Medulla oblongata (tissue), 1 donor: ENCODE data around the gene NOL8.
A peak's percentile ranks its signal among the peaks of the same experiment; 100 is the strongest.

ENCODE experiments used
- DNase-seq: peaks from one replicate; pipeline ENCODE4 v3.0.0-alpha.2; 2015; ENCODE audit errors: extremely low spot score

The NOL8 gene

DNA sequence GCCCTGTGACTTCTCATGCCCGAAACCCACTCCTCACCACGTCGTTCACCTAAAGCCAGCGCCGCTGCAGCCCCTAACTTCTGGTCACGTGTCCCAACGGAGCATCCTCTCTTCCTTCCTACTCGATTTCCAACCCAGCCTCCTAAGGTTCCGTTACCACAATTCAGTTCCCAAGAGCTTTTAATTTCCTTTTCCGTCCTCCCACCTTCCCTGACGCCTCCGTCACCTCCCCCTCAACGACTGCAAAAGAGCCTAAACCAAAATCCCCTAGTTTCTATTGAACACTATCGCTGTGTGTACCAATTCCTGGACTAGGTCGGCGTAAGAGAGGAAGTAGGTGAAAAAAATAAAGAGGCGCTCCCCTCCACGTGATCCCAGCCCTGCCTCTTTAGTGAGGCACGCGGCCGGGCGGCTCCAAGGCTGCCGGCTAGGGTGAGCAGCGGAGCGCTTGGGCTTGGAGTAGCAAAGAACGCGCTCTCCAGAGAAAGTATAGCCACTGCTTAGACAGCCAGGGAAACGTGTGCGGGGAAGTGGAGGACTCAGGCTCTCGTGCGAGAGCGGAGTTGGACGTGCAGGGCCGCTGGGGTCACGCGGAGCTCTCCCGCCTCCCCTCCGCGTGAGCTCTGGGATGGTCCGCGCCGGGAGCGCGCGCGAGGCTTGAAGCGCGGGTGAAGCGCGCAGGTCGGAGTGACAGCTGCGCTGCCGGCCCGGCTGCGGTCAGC is at the start of gene NOL8, which contains the start of gene CENPP:
NOL8 (minus strand) TSS at position 82 of the 722 bp plus-strand sequence. CDS start 1,189 bp downstream, outside the sequence.
CENPP (plus strand) TSS at position 685 of the 722 bp plus-strand sequence.
- peak; percentile 94 for DNase-seq

DNA sequence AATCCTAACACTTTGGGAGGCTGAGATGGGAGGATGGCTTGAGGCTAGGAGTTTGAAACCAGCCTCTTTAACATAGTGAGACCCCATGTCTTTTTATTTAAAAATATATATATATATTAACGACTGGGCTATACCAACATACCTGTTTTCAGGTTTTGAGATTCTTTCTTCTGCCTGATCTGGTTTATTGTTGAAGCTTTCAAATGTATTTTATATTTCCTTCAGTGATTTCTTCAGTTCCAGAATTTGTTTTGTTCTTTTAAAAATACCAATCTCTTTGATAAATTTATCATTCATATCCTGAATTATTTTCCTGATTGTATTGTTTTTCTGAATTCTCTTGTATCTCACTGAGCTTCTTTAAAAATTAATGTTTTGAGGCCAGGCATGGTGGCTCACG is 48.0 kb upstream of the NOL8 start:
- no peak for DNase-seq

DNA sequence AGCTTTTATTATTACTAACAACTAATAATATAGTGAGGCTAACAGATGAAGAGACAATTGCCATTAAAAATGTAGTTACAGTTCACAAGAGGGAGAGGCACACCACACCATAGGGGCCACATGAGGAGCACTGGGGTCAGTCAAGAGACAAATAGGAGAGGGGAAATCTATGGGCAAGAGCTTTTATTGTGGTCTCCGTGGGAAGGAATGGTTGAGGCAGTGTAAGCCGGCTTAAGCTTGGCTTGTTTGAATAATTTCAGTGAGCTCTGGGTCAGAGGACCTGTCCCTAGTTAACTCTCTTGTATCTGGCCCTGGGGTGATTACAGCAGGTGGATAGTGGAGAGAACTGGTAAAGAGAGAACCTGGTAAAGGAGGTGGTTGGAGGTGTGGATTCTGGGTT is 43.9 kb upstream of the NOL8 start:
- DNase-seq, result no peak

DNA sequence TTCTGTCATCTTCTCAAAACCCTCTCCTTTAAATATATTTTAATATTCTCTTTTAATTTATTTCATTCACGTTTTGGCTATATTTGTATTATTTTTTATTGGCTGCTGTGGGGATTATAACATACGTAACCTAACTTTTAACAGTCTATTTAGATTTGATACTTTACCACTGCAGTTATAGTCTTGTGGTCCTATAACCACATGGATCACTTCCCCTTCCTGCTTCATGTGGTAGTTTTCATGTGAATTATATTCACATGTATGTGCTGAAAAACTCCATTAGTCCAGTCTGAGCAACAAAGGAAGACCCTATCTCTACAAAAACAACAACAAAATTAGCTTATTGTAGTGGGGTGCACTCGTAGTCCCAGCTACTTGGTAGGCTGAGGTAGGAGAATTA is 34.9 kb upstream of the NOL8 start:
- no peak for DNase-seq

DNA sequence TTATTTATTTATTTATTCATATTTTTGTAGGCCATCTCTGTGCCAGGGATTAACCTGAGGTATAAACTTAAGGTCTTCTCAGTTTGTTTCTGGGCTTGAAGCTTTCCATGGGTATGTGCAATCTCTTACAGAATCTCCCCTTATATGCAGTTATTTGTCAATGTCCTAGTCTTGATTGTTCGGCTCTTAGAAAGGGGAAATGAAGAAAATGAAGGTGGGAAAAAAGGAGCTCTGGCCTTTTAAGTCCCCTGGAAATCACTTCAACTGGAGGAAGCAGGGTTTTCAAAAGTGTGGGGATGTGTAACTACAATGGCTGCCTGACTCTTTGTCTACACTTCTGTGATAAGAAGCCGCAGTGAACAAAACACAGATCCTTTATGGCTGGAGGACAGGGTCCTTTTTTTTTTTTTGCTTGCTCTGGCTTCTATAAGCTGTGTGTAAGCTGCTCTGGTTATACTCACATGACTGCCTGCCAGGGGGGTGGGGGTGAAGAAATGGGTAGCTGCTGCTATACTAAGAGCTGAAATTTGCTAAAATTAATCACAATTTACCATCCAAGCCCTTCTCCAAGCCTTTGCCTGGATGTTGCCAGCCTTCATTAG is 34.3 kb upstream of the NOL8 start:
- no peak for DNase-seq

DNA sequence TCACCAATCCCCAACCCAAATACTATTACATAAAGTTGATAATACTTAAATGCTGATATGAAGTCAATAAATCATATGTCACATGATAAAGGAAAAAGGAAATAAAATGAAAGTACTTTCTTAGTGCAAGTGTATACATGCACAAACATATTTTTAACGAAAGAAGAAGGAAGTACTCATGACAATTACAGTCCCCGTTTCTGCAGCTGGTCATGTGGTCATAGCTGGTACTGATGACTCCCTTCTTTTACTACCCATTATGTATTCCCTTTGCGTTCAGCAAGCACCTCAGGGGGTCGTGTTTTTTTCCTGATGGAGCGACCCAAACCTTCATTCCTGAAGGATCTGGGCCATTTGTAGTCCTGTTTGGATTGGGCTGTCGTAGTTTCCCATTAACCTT is 27.9 kb upstream of the NOL8 start:
- DNase-seq, result no peak

DNA sequence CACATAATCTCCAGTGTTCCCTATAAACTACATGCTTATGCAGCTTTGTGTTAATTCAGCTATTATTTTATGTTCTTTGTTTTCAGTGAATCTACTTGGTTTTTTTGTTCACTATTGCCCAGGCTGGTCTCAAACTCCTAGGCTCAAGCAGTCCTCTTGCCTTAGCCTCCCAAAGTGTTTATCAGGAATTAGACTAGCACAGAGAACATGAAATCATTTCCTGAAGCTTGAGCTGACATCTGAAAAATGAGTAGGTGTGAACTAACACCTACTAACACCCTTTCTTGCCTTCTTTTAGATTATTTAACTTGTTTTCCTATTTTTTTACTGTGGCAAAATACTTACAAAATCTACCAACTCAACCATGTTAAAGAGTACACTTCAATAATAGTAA is 25.6 kb upstream of the NOL8 start:
- DNase-seq, result no peak

DNA sequence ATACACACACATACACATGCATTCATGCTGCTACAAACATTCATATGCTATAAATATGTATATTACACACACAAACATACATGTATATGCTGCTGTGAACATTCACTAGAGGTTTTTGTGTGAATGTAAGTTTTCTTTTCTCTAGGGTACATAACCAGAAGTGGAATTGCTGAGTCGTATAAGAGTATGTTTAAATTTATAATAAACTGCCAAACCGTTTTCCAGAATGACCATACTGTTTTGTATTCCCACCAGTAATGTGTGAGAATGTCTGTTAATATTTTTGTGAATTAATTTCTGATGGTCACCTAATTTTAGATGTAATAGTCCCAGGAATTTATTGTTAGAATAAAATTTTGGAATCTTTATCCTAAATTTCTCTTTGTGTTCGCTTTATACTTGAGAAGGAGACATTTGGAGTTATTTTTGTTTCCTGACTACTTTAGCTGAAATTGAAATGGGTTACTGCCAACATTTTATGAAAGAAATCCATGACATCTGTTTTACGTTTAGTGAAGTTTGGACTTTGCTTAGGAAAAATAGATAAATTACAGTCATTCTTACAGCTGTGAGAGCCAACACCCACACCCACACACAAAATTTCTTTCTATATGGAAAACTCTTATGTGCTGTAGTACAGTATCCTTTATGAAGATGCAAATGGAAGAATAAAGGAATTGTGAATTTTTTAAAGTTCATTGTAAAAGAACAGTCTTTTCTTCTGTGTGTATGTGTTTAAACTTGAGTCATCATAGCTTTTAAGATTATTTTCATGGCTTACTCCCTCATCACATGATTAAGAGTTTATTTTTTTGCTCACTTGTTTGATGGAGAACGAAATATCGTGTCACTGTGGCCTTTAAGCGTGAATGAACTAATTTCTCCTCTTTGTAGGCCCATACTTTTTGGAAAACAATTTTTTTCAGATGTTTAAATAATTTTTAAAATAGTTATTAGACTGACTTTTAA is 24.9 kb upstream of the NOL8 start:
- DNase-seq, result no peak

DNA sequence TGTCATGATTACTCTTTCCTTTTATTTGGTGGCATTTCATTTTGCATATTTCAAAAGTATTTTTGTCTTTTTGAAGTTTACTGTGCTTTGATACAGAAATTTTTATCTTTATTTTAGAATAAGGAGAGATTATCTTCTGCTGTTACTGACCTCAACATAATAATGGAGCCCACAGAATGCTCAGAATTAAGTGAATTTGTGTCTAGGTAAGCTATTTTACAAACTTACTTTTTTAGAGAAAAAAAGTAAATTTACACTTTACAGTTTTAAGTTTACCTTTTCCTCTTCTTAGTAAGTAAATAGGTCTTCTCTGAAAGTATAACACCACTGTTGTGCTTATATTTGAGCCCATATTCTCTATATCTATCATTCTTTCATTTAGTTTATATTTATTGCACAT is 20.4 kb upstream of the NOL8 start:
- no peak for DNase-seq

DNA sequence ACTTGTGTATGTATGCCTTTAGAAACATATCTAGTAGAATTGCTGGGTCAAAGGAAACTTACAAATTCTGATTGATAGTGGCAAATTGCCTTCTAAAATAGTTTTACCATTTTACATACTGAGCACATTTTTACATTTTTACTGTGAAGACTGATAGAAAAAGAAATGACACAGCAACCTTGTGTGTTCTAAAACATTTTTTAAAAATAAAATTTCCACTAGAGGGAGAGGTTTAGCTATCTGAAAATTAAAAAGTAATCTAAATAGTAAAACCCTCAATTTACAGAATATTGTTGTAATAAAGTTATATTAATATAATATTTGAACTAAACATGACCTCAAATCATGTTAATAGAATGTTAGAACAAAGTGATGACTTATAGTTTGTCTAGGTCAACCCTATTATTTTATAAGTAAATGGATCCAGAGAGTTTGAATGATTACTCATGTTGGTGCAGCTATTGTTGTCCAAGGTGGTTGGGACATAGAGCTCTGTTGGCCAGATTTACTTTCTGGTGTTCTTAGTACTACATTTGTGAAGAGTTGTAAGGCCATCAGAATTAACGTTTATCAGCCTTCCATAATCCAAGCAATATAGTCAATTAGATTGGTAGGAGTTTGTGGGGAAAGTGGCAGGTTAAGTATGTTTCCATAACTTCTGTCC is 17.8 kb upstream of the NOL8 start:
- no peak for DNase-seq

DNA sequence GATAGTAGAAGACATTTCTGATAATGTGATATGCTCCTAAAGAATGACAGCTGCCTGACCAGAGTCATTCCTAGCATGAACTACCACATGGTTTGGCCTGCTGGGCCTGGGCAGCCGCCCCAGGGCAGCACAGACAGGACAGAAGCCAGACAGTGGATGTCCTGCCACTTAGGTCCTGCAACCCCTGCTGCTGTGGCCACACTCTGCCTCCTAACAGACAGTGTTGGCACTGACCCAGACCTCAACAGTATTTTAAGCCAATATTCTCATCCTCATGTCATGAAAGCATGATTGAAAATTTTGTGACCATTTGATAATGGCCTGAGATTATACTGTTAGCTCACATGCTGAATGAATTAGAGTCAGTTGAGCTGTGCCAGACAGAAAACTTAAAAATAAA is 16.4 kb upstream of the NOL8 start:
- DNase-seq, result no peak

DNA sequence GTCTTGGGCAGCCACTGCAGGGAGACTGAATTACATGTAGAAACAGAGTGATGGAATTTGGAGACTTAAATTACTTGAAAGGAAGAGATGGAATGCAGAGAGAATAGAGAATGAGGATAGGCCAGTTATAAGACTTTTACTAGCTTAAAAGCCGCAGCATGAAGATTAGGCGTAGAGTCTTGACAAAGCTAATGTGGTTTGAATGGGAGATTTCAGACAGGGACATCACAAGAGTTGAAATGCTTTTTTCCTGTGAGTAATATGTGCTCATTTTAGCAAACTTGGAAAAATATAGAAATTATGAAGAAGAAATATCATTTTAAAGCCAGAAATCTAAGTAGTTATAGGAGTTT is 8.1 kb upstream of the NOL8 start:
- no peak for DNase-seq

DNA sequence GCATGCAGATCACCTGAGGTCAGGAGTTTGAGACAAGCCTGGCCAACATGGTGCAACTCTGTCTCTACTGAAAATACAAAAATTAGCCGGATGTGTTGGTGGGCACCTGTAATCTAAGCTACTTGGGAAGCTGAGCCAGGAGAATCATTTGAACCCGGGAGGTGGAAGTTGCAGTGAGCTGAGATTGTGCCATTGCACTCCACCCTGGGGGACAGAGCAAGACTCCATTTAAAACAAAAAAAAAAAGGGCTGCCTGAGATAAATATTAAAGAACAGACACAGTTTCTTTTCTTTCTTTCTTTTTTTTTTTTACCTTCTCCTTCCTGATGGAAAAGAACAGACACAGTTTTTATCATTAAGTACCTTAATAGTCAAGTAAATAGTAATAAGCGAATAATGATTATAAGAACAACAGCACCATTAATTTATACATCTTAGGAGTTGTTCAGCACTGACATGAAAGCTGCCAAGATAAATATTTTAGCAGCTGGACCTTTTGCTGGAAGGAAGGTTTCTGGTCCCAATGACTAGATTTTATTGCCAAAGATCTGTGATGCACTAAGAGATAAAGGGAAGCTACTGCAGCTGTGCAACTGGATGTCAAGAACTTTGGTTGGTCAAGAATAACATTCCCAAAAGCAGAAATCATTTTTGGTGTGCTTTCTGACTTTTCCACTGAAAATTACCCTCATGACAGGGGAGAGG is 7.6 kb upstream of the NOL8 start:
- no peak for DNase-seq

DNA sequence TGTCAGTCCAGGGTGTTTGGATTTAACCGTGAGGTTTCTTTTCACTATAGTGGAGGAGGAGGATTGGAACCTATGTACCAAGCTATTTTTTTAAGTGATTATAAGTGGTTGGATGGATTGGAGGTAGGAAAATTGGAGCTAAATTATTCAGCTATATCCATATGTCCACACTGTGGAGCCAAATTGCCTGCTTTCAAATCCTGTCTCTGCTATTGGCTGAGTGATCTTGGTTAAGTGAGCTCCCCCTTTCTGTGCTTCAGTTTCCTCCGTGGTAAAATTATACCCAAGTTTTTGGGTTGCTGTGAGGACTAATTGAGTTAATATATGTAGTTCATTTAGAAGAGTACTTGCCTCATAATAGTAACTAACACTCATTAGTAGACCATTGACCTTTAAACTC is 3.1 kb upstream of the NOL8 start:
- no peak for DNase-seq

DNA sequence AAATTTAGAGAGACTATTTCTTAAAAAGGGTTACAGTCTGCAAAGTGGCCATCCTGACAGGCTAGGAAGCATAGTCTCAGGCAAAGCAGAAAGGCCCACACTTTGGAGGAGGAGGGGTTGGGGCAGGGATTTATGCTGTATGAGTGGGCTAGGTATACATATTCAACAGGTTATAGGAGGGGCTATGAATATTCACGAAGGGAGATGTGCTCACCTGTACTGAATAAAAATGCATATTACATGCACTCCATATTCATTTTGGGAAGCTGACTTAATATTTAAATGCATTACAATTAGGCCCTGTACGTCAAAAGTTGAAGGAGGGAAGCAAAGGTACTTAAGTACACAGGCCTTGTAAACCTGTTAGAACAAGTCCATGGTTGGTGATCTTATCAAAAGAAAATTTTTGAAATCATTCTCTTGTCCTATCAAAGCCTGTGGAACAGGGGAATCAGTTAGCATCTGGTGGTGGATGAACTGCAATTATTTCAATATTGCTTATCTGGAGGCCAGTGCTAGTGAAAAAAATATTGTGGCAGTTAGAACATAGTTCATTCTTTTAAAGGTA is 2.2 kb upstream of the NOL8 start:
- DNase-seq, result no peak

DNA sequence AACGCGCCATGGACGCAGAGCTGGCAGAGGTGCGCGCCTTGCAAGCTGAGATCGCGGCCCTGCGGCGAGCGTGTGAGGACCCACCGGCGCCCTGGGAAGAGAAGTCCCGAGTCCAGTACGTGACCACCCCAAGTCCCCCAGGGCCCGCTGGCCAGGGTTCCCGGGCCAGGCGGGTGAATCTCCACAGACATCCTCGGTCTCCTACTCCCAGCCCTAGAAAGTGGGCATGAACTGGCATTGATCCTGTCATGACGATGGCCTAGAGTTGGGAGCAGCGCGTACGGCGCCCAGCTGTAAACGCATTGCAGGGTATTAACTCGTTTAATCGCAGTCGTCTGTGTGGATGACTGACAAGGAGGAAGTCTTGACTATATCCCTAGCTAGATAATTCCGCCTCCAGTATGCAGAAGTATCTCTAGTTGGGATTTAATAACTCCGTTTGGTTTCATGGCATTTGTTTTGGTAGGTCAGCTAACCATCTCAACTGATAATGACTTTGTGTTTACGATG is 896 bp upstream of the NOL8 start:
- DNase-seq, result no peak

DNA sequence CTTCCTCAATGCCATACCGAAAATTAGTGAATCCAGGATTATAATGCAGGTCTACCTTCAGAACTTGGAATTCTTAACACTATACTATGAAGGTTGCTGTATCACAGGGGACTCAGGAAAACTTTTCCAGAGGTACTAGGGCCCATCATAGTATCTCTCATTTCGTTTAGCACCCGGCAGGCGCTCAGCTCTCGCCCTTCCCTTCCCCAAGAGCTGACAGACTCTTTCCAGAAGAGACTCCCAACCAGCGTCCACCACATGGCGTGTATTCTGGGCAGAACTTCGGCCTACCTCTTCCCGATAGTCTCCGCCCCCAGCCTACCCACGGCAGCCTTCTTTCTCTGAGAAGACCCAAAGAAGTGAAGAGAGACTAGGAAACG is 271 bp downstream of the NOL8 start:
- no peak for DNase-seq

DNA sequence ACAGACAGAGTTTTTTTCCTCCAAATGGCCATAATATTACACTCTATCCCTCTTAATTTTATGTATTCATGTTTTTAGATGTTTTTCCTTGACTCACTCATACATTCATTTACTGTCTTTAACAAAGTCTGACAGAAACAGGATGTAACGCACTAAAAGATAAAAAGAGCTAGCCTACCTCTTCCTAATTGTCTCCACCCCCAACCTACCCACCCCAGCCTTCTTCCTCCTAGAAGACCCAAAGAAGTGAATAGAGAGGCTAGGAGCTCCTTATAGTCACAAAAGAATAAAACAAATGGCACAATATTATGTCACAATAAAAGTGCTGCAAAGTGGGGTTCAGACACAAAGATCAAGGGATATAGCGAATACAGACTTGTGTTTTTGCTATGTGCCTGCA is 719 bp downstream of the NOL8 start:
- DNase-seq, result no peak

DNA sequence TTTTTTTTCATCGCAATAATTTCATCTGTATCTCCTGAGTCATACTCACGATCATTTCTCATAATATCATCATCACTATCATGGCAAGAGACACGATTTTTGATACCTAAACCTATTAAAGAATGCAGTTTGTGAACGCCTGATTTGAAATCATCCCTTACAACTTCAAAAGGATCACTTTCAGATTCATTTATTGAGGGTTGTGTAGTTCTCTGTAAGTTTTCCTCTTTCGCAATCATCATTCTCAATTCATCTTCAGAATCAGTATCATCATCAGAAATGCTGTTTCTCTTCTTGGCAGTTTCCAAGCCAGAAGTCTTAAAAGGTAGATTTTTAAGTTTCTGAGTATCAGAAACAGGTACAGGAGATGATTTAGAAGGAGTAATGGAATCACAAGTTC is 9.7 kb downstream of the NOL8 start:
- no peak for DNase-seq

DNA sequence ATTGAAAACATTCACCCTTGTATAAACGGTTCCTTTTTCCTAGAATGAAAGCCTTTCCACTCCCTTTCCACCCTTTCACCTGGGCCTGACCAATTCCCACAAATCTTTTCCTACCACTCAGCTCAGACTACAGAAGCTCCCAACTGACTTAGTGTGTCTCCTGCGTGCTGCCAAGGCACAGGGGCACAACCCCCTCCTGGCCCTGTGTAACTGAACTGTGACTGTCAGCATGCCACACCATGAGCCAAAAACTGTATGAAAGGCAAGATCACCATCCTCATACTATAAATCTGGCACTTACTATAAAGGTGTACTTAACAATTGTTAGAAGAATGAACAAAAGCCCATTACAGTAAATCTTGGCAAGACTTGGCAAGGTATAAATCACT is 11.5 kb downstream of the NOL8 start:
- DNase-seq, result no peak
